ENCODE results near the gene NELFCD.

- peak; percentile 74 for TF ChIP-seq POLR2A (IDR thresholded peaks at IDR 0.05; ENCODE audit: low read depth, low read length)
- peak; percentile 74 for TF ChIP-seq POLR2AphosphoS5 (IDR thresholded peaks at IDR 0.05; ENCODE audit: low read depth, low read length)
Observed at GRCh38 chr20:59004763-59005522, 23.9 kb downstream of the NELFCD start.
